ENCODE data around the gene HAUS7.

The HAUS7 gene

GRCh38 chrX:153463031-153463430 lies 7.3 kb downstream of the HAUS7 start:
- no peaks in the 10 kb centered on the region for H4K20me1 ChIP-seq (ENCODE audit: insufficient read depth, low read length, poor library complexity, severe bottlenecking)
- TF ChIP-seq CTCF (conservative IDR thresholded peaks at IDR 0.05; ENCODE audit: low read length) = no peak

GRCh38 chrX:153462291-153462690 lies 8.1 kb downstream of the HAUS7 start:
- no peaks in the 10 kb centered on the region for H3K36me3 ChIP-seq (ENCODE audit: insufficient read depth, low read length)

More at GRCh38 chrX:153463031-153463430, 7.3 kb downstream of the HAUS7 start:
- no peak overlapping the region for H2AFZ ChIP-seq (ENCODE audit: low read length)
- H3K9ac ChIP-seq (ENCODE audit: low read depth, low read length, poor library complexity, severe bottlenecking) = no peak overlapping the region
- H3K9me3 ChIP-seq (ENCODE audit: insufficient read depth, low read depth, low read length) = no peaks in the 10 kb centered on the region
- H3K4me1 ChIP-seq (ENCODE audit: insufficient read depth, low read length, poor library complexity, severe bottlenecking) = no peaks in the 10 kb centered on the region
- no peak overlapping the region for H3K4me3 ChIP-seq (ENCODE audit: low read length, poor library complexity, severe bottlenecking)
- H3F3A ChIP-seq (ENCODE audit: low read depth) = no peaks in the 10 kb centered on the region
- H3K27me3 ChIP-seq (ENCODE audit: insufficient read depth, low read length, poor library complexity, severe bottlenecking) = no peaks in the 10 kb centered on the region
- no peak overlapping the region for H3K4me2 ChIP-seq (ENCODE audit: low read depth, low read length, poor library complexity, severe bottlenecking)
- no peaks in the 10 kb centered on the region for H3K9me2 ChIP-seq (replicated peaks; ENCODE audit: low read depth, low read length)
- H3K36me3 ChIP-seq (ENCODE audit: insufficient read depth, low read length) = no peaks in the 10 kb centered on the region
- no peaks in the 10 kb centered on the region for H3K79me2 ChIP-seq (ENCODE audit: insufficient read depth, low read length)

DNA sequence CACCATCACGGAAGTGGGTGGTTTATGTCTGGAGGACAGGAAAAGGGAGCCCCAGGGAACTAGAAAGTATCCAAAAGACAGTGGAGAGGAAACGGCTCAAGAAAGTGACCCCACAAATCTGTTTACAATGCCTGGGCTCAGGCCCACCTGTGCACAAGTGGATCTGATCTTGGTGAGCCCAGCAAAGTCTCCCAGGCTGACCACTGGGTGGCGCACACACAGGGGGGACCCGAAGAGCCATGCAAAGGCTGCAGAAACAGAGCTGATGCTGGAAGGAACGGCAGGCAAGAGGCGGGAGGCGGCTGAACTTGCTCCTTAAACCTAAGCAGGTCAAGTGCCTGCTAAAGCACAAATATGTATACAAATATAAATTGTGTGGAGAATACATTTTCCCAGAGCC lies 9.6 kb downstream of the HAUS7 start:
- no peaks in the 10 kb centered on the region for H3K9me3 ChIP-seq (ENCODE audit: insufficient read depth, low read depth, low read length)
- TF ChIP-seq CTCF (conservative IDR thresholded peaks at IDR 0.05; ENCODE audit: low read length) (peak; percentile 66), EZH2phosphoT487 (IDR thresholded peaks at IDR 0.05; ENCODE audit: borderline replicate concordance) (no peak)
- no peak overlapping the region for H3K9ac ChIP-seq (ENCODE audit: low read depth, low read length, poor library complexity, severe bottlenecking)
- no peaks in the 10 kb centered on the region for H3K27me3 ChIP-seq (ENCODE audit: insufficient read depth, low read length, poor library complexity, severe bottlenecking)
- H2AFZ ChIP-seq (ENCODE audit: low read length) = no peak overlapping the region
- H3K36me3 ChIP-seq (ENCODE audit: insufficient read depth, low read length) = no peaks in the 10 kb centered on the region; the same call in 1 of the 2 replicates
- no peaks in the 10 kb centered on the region for H4K20me1 ChIP-seq (ENCODE audit: insufficient read depth, low read length, poor library complexity, severe bottlenecking)
- H3K9me2 ChIP-seq (replicated peaks; ENCODE audit: low read depth, low read length) = no peaks in the 10 kb centered on the region
- H3K4me2 ChIP-seq (ENCODE audit: low read depth, low read length, poor library complexity, severe bottlenecking) = no peak overlapping the region
- no peaks in the 10 kb centered on the region for H3K4me1 ChIP-seq (ENCODE audit: insufficient read depth, low read length, poor library complexity, severe bottlenecking)
- no peaks in the 10 kb centered on the region for H3K79me2 ChIP-seq (ENCODE audit: insufficient read depth, low read length)
- no peak overlapping the region for H3K4me3 ChIP-seq (ENCODE audit: low read length, poor library complexity, severe bottlenecking)
- H3F3A ChIP-seq (ENCODE audit: low read depth) = no peaks in the 10 kb centered on the region

More at GRCh38 chrX:153462291-153462690, 8.1 kb downstream of the HAUS7 start:
- Histone ChIP-seq H3K9me3 (ENCODE audit: insufficient read depth, low read depth, low read length) (no peaks in the 10 kb centered on the region), H3F3A (ENCODE audit: low read depth) (no peaks in the 10 kb centered on the region), H2AFZ (ENCODE audit: low read length) (no peak overlapping the region), H3K4me1 (ENCODE audit: insufficient read depth, low read length, poor library complexity, severe bottlenecking) (no peaks in the 10 kb centered on the region), H3K4me2 (ENCODE audit: low read depth, low read length, poor library complexity, severe bottlenecking) (no peak overlapping the region), H3K27me3 (ENCODE audit: insufficient read depth, low read length, poor library complexity, severe bottlenecking) (no peaks in the 10 kb centered on the region), H3K9ac (ENCODE audit: low read depth, low read length, poor library complexity, severe bottlenecking) (no peak overlapping the region), H4K20me1 (ENCODE audit: insufficient read depth, low read length, poor library complexity, severe bottlenecking) (no peaks in the 10 kb centered on the region), H3K4me3 (ENCODE audit: low read length, poor library complexity, severe bottlenecking) (no peak overlapping the region), H3K79me2 (ENCODE audit: insufficient read depth, low read length) (no peaks in the 10 kb centered on the region), H3K9me2 (replicated peaks; ENCODE audit: low read depth, low read length) (no peaks in the 10 kb centered on the region)
- TF ChIP-seq CTCF (conservative IDR thresholded peaks at IDR 0.05; ENCODE audit: low read length) = no peak
- no peak for TF ChIP-seq EZH2phosphoT487 (IDR thresholded peaks at IDR 0.05; ENCODE audit: borderline replicate concordance)

All from Loucy (cell line).